GM19023 (cell line): ENCODE results near the gene RPL26.
A peak's percentile ranks its signal among the peaks of the same experiment; 100 is the strongest.
"Not testable (repeated sequence)": the region's sequence is repeated elsewhere in the genome, so short reads cannot be mapped to it uniquely, and the experiment has no call there.

ENCODE experiments used
- ATAC-seq: cut with Tn5 transposase; IDR thresholded peaks from one replicate; pipeline ENCODE4 v1.9.1; 2021; ENCODE audit warnings: mild to moderate bottlenecking, moderate library complexity; ENCODE audit not compliant: unreplicated experiment

RPL26 gene

GRCh38 chr17:8397636-8398035 lies 14.6 kb upstream of the RPL26 start, which contains the start of gene RNF222:
RNF222 (minus strand) TSS chr17:8397827; CDS start chr17:8393461, 4,366 bp downstream.
- no peak for ATAC-seq

GRCh38 chr17:8394497-8394896 lies 11.5 kb upstream of the RPL26 start:
- not testable (repeated sequence) for ATAC-seq

GRCh38 chr17:8393470-8394231 lies 10.7 kb upstream of the RPL26 start:
- no peak for ATAC-seq

- no peak for ATAC-seq
Observed at GRCh38 chr17:8392674-8393469, 9.9 kb upstream of the RPL26 start.

GRCh38 chr17:8392274-8392673 lies 9.3 kb upstream of the RPL26 start:
- ATAC-seq, result no peak

GRCh38 chr17:8391711-8392110 lies 8.7 kb upstream of the RPL26 start:
- no peak for ATAC-seq

- ATAC-seq, result no peak
Observed at GRCh38 chr17:8387914-8388651, 5.1 kb upstream of the RPL26 start.

- no peak for ATAC-seq
Observed at GRCh38 chr17:8386841-8387240, 3.8 kb upstream of the RPL26 start.

- ATAC-seq, result no peak
Observed at GRCh38 chr17:8384801-8385378, 1.9 kb upstream of the RPL26 start.

- no peak for ATAC-seq
Observed at GRCh38 chr17:8382880-8383142, 182 bp downstream of the RPL26 start.

GRCh38 chr17:8382052-8382879 lies 727 bp downstream of the RPL26 start:
- no peak for ATAC-seq

GRCh38 chr17:8380049-8380448 lies 2.9 kb downstream of the RPL26 start:
- no peak for ATAC-seq

- not testable (repeated sequence) for ATAC-seq
Observed at GRCh38 chr17:8378117-8378516, 4.9 kb downstream of the RPL26 start.

- ATAC-seq, result no peak
Observed at GRCh38 chr17:8377422-8377821, 5.6 kb downstream of the RPL26 start.

GRCh38 chr17:8376271-8377067 lies 6.5 kb downstream of the RPL26 start, which contains the start of gene KRABD2:
KRABD2 (minus strand) TSS chr17:8376704.
- ATAC-seq, result peak; percentile 97

GRCh38 chr17:8375738-8376259 lies 7.2 kb downstream of the RPL26 start:
- no peak for ATAC-seq

GRCh38 chr17:8373856-8374255 lies 9.1 kb downstream of the RPL26 start:
- not testable (repeated sequence) for ATAC-seq

- no peak for ATAC-seq
Observed at GRCh38 chr17:8372422-8372821, 10.6 kb downstream of the RPL26 start.

GRCh38 chr17:8371786-8372185 lies 11.2 kb downstream of the RPL26 start:
- ATAC-seq, result no peak
